Transverse colon (tissue), 4 donors: ENCODE results near the gene NPTX2. TPM values are rescaled to one million over a fixed set of nuclear protein-coding genes. Genes with fewer than 3 reads are reported as not detected.

Source experiments
- DNase-seq: peaks from one replicate; pipeline ENCODE4 v3.0.0-alpha.2; 2019
- H3K27ac ChIP-seq, 4 donors: fragments of 200-600 bp; sonication (generic); 2 replicates each; pipeline ENCODE4 v1.5.1; 2016 to 2018; ENCODE audit warnings: inconsistent platforms in 4 of 4
- H3K27me3 ChIP-seq: fragments of 200-600 bp; sonication (generic); 2 replicates; pipeline ENCODE4 v1.5.1; 2017; ENCODE audit warnings: inconsistent platforms
- H3K36me3 ChIP-seq, 4 donors: fragments of 200-600 bp; sonication (generic); 2 replicates each; pipeline ENCODE4 v1.5.1; 2017 to 2019; ENCODE audit warnings: inconsistent platforms in 4 of 4
- H3K4me1 ChIP-seq, 4 donors: fragments of 200-600 bp; sonication (generic); 2 replicates each; pipeline ENCODE4 v1.5.1; 2017 to 2020; ENCODE audit warnings: inconsistent platforms in 4 of 4
- H3K4me3 ChIP-seq, 4 donors: fragments of 200-600 bp; sonication (generic); 1 replicate in 1 of 4; 2 replicates in 3 of 4; pipeline versions ENCODE4 v1.5.1 to v1.6.1; 2017 to 2019; ENCODE audit warnings: inconsistent platforms in 4 of 4
- H3K9me3 ChIP-seq, 2 donors: fragments of 200-600 bp; sonication (generic); 2 replicates each; pipeline ENCODE4 v1.5.1; 2017 to 2019; ENCODE audit warnings: inconsistent platforms in 2 of 2
- CTCF ChIP-seq, 5 experiments: fragments of 200-600 bp in 3 of 5; fragments of 450-650 bp in 2 of 5; sonication (generic) in 3 of 5; IDR thresholded peaks; 1 replicate in 2 of 5; 2 replicates in 3 of 5; pipeline ENCODE4 v1.5.1; 2016 to 2017; ENCODE audit warnings: antibody characterized with exemption in 5 of 5, inconsistent platforms in 3 of 5, mild to moderate bottlenecking in 2 of 5, moderate library complexity in 1 of 5
- EP300 ChIP-seq: sonication (generic); formaldehyde crosslinking; IDR thresholded peaks from one replicate; pipeline ENCODE4 v1.6.1; 2017; ENCODE audit warnings: antibody characterized with exemption, low read depth
- POLR2A ChIP-seq: fragments of 450-650 bp; IDR thresholded peaks from one replicate; pipeline ENCODE4 v1.6.1; 2016; ENCODE audit warnings: antibody characterized with exemption, mild to moderate bottlenecking, moderate library complexity
- POLR2AphosphoS5 ChIP-seq, 3 donors: sonication (generic); formaldehyde crosslinking; IDR thresholded peaks; one replicate each; pipeline ENCODE4 v1.6.1; 2016; ENCODE audit warnings: antibody characterized with exemption in 3 of 3
- WGBS, 2 donors: methylation state at CpG; one replicate each; pipeline ENCODE4 v1.1.5; 2018; ENCODE audit warnings: low coverage in 1 of 2; 5-methylcytosine and 5-hydroxymethylcytosine counted together
- in situ Hi-C, 4 donors: fragments of 200-750 bp; cut with MboI; loops; one replicate each; pipeline versions ENCODE4 v1.15.0 to v1.15.1; 2017; ENCODE audit warnings: low sequenced_read_pairs in 3 of 4, low pct_ligation_motif_present in 1 of 4, low pct_unique_long_range_greater_than_20kb in 1 of 4
- intact Hi-C: fragments of 100-400 bp; cut with DNase I; formaldehyde crosslinking; loops from one replicate; pipeline ENCODE4 v1.15.1; 2023; ENCODE audit warnings: low total_unique reads
- total RNA-seq, 4 donors: library from RNA; depleted of rRNA; stranded (reverse); fragments of >200 nt; gene quantifications; one replicate each; pipeline ENCODE4 v1.1.0, GENCODE V29; 2016

NPTX2 gene
- total RNA-seq, 4 donors from 2014 or later, result 3.4 to 11.5 (median 6.3) TPM

GRCh38 chr7:98670186-98670585 lies 53.1 kb downstream of the NPTX2 start:
- H3K9me3 ChIP-seq, result no peaks in the 10 kb centered on the region
- H3K4me1 ChIP-seq, result no peaks in the 10 kb centered on the region
- no peak overlapping the region for H3K4me3 ChIP-seq
- H3K27me3 ChIP-seq, result no peaks in the 10 kb centered on the region
- in situ Hi-C loops (no loop called here), intact Hi-C loops (no loop called here)
- no peaks in the 10 kb centered on the region for H3K36me3 ChIP-seq
- WGBS, 2 donors, result 92% methylated on average over 8 of the region's 8 CpGs; no CpG with 5 or more reads in 1 of the 2 donors
- TF ChIP-seq CTCF (IDR thresholded peaks at IDR 0.05), result no peak
- no peak for TF ChIP-seq POLR2AphosphoS5 (IDR thresholded peaks at IDR 0.05)
- TF ChIP-seq POLR2A, result no peak
- no peak for DNase-seq
- no peak overlapping the region for H3K27ac ChIP-seq

- Histone ChIP-seq H3K27ac (no peak overlapping the region), H3K9me3 (no peaks in the 10 kb centered on the region), H3K4me1 (no peaks in the 10 kb centered on the region), H3K36me3 (no peaks in the 10 kb centered on the region), H3K27me3 (no peaks in the 10 kb centered on the region), H3K4me3 (no peak overlapping the region)
- TF ChIP-seq POLR2AphosphoS5 (IDR thresholded peaks at IDR 0.05) (no peak), EP300 (no peak), POLR2A (no peak), CTCF (IDR thresholded peaks at IDR 0.05) (no peak)
- 68% methylated on average over 2 of the region's 2 CpGs; no CpG with 5 or more reads in 1 of the 2 donors for WGBS, 2 donors
- intact Hi-C loops (no loop called here), in situ Hi-C loops (no loop called here)
- DNase-seq, result no peak
These were observed 54.7 kb downstream of the NPTX2 start for GRCh38 chr7:98671733-98672331.

DNA sequence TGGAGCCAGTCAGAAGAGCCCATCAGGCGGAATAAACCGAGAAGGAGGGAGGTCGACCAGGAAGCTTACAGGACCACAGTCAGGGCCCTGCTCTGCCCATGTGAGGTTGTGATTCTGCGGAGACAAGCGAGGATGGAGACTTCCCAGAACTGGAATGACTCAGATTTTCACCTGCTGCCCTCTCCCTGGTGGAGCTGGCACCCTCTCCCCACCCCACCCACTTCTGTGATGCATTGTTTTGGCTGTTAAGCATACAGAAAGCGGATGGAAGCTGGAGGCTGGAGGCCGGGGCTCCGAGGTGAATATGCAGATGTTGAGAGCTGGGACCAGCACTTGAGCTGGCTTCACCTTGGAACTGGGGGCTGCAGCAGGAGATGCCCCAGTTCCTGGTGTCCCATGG lies 57.4 kb downstream of the NPTX2 start:
- no peaks in the 10 kb centered on the region for H3K4me1 ChIP-seq
- no peak for TF ChIP-seq CTCF (IDR thresholded peaks at IDR 0.05)
- H3K27me3 ChIP-seq, result no peaks in the 10 kb centered on the region
- no peak overlapping the region for H3K27ac ChIP-seq
- no peaks in the 10 kb centered on the region for H3K9me3 ChIP-seq
- no peak overlapping the region for H3K4me3 ChIP-seq
- intact Hi-C loops (no loop called here), in situ Hi-C loops (no loop called here)
- 70 to 90% methylated on average over 2 to 8 of the region's 8 CpGs for WGBS, 2 donors
- H3K36me3 ChIP-seq, result no peaks in the 10 kb centered on the region
- DNase-seq, result no peak

DNA sequence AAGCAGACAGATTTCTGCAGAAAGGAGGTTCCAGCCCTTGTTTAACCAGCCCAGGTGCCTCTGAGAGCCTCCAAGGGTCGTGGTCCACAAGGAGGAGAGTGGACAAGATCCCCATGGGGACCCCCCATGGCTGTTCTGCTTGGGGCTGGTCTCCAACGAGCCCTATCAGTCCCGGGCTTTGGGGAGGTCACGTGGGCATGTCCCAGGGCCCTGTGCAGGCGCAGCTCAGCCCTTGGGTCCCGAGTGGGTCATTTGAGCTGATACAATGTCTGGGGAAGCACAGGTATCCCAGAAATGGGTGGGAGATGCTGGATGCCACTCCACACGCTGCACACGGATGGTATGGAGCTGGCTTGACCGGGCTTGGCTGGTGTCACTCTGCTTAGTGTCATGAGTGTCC lies 57.8 kb downstream of the NPTX2 start:
- H3K4me1 ChIP-seq, result no peaks in the 10 kb centered on the region
- no peak for DNase-seq
- in situ Hi-C loops, result no loop called here
- no peak overlapping the region for H3K4me3 ChIP-seq
- no peak overlapping the region for H3K27ac ChIP-seq
- TF ChIP-seq POLR2AphosphoS5 (IDR thresholded peaks at IDR 0.05) (no peak), POLR2A (no peak), EP300 (no peak), CTCF (IDR thresholded peaks at IDR 0.05) (no peak)
- H3K9me3 ChIP-seq, result no peaks in the 10 kb centered on the region
- 77% methylated on average over 5 of the region's 9 CpGs; no CpG with 5 or more reads in 1 of the 2 donors for WGBS, 2 donors
- no peaks in the 10 kb centered on the region for H3K36me3 ChIP-seq
- H3K27me3 ChIP-seq, result no peaks in the 10 kb centered on the region
- intact Hi-C loops, result no loop called here
